Measurements from ENCODE around the gene CACNA2D4. TPM values are rescaled to one million over a fixed set of nuclear protein-coding genes. Genes with fewer than 3 reads are reported as not detected.

CACNA2D4 gene
- total RNA-seq, 4 donors from 2014 or later, result 10.1 to 16.2 (median 11.4) TPM

- DNase-seq (ENCODE audit: low spot score in 2 of 2), result peak in 1 of 2 donors; percentile 49
- no peaks in the 10 kb centered on the region for H3K27me3 ChIP-seq
- no peaks in the 10 kb centered on the region for H3K9me3 ChIP-seq
- H3K36me3 ChIP-seq, result no peaks in the 10 kb centered on the region
- peak overlapping the region in 3 of 4 donors; percentile 46 to 86 (median 57) for H3K27ac ChIP-seq
- no peak overlapping the region for H3K4me3 ChIP-seq
- WGBS, 2 donors, result 43 to 54% methylated on average over 17 of the region's 17 CpGs
- peaks cover 0 to 39% (median 4%) of the 10 kb centered on the region in 4 donors for H3K4me1 ChIP-seq
- TF ChIP-seq, protein P1, sequence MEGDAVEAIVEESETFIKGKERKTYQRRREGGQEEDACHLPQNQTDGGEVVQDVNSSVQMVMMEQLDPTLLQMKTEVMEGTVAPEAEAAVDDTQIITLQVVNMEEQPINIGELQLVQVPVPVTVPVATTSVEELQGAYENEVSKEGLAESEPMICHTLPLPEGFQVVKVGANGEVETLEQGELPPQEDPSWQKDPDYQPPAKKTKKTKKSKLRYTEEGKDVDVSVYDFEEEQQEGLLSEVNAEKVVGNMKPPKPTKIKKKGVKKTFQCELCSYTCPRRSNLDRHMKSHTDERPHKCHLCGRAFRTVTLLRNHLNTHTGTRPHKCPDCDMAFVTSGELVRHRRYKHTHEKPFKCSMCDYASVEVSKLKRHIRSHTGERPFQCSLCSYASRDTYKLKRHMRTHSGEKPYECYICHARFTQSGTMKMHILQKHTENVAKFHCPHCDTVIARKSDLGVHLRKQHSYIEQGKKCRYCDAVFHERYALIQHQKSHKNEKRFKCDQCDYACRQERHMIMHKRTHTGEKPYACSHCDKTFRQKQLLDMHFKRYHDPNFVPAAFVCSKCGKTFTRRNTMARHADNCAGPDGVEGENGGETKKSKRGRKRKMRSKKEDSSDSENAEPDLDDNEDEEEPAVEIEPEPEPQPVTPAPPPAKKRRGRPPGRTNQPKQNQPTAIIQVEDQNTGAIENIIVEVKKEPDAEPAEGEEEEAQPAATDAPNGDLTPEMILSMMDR (IDR thresholded peaks at IDR 0.05), result no peak
- TF ChIP-seq EP300 (IDR thresholded peaks at IDR 0.05) (peak in 1 of 2 donors; percentile 67), POLR2A (IDR thresholded peaks at IDR 0.05) (peak in 1 of 2 donors; percentile 22)
Observed at GRCh38 chr12:1812650-1813302, 105.7 kb downstream of the CACNA2D4 start.

- Histone ChIP-seq H3K36me3 (no peaks in the 10 kb centered on the region), H3K4me1 (peaks cover 0 to 39% (median 4%) of the 10 kb centered on the region in 4 donors), H3K4me3 (no peak overlapping the region), H3K27me3 (no peaks in the 10 kb centered on the region), H3K27ac (peak overlapping the region in 3 of 4 donors; percentile 46 to 86 (median 57)), H3K9me3 (no peaks in the 10 kb centered on the region)
- DNase-seq (ENCODE audit: low spot score in 2 of 2), result no peak
- no peak for TF ChIP-seq POLR2A (IDR thresholded peaks at IDR 0.05)
- TF ChIP-seq, protein P1 (IDR thresholded peaks at IDR 0.05), result no peak
- TF ChIP-seq EP300 (IDR thresholded peaks at IDR 0.05), result no peak
- 72 to 75% methylated on average over 6 of the region's 6 CpGs for WGBS, 2 donors
Observed at GRCh38 chr12:1811948-1812291, 106.5 kb downstream of the CACNA2D4 start.

- Histone ChIP-seq H3K4me3 (no peak overlapping the region), H3K27ac (peak overlapping the region in 2 of 4 donors; percentile 46 to 86), H3K36me3 (no peaks in the 10 kb centered on the region), H3K4me1 (peaks cover 0 to 39% (median 4%) of the 10 kb centered on the region in 4 donors), H3K27me3 (no peaks in the 10 kb centered on the region), H3K9me3 (no peaks in the 10 kb centered on the region)
- no peak for DNase-seq (ENCODE audit: low spot score in 2 of 2)
- WGBS, 2 donors, result 51 to 55% methylated on average over 26 to 27 of the region's 27 CpGs
- TF ChIP-seq, protein P1 (IDR thresholded peaks at IDR 0.05), result no peak
- TF ChIP-seq EP300 (IDR thresholded peaks at IDR 0.05) (no peak), POLR2A (IDR thresholded peaks at IDR 0.05) (no peak)
Observed at GRCh38 chr12:1811281-1811947, 107.0 kb downstream of the CACNA2D4 start.

DNA sequence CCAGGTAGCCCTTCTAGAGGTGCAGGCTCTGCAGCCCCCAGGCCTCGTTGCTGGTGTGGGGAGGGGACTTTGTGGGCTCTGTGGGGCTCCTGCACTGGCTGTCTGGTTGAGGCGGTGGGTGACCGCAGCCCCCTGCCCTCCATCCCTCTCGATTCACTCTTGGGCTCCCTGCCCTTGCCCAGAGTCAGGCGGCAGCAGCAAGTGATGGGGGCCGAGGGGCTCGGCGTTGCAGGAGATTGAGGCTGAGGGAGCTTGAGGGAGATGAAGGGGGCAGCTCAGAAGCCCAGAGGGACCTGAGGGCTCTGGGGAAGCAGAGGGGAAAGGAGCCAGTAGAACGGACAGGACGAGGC is 107.5 kb downstream of the CACNA2D4 start:
- Histone ChIP-seq H3K4me3 (no peak overlapping the region), H3K27ac (peak overlapping the region in 2 of 4 donors; percentile 46 to 86), H3K9me3 (no peaks in the 10 kb centered on the region), H3K36me3 (no peaks in the 10 kb centered on the region), H3K27me3 (no peaks in the 10 kb centered on the region), H3K4me1 (peaks cover 0 to 39% (median 4%) of the 10 kb centered on the region in 4 donors)
- TF ChIP-seq, protein P1 (IDR thresholded peaks at IDR 0.05), result no peak
- TF ChIP-seq EP300 (IDR thresholded peaks at IDR 0.05), result no peak
- TF ChIP-seq POLR2A (IDR thresholded peaks at IDR 0.05), result no peak
- 83 to 84% methylated on average over 9 to 10 of the region's 10 CpGs for WGBS, 2 donors
- DNase-seq (ENCODE audit: low spot score in 2 of 2), result no peak
